AG09309 (cell line): ENCODE data around the gene CYP46A1.

Source experiments
- DNase-seq: peaks from one replicate; pipeline ENCODE4 v3.0.0-alpha.2; 2010; ENCODE audit warnings: low read depth
- H3K4me3 ChIP-seq: 2 replicates; pipeline ENCODE4 v1.5.1; 2011; ENCODE audit warnings: mild to moderate bottlenecking, low read depth, low read length, moderate library complexity; ENCODE audit not compliant: control insufficient read depth
- TF ChIP-seq, protein P1 (sequence below): IDR thresholded peaks from 2 replicates; pipeline ENCODE4 v1.5.1; 2011; ENCODE audit warnings: mild to moderate bottlenecking, low read depth, low read length, inconsistent platforms; ENCODE audit not compliant: insufficient read depth, control insufficient read depth; ENCODE audit errors: missing control alignments

Gene CYP46A1

DNA sequence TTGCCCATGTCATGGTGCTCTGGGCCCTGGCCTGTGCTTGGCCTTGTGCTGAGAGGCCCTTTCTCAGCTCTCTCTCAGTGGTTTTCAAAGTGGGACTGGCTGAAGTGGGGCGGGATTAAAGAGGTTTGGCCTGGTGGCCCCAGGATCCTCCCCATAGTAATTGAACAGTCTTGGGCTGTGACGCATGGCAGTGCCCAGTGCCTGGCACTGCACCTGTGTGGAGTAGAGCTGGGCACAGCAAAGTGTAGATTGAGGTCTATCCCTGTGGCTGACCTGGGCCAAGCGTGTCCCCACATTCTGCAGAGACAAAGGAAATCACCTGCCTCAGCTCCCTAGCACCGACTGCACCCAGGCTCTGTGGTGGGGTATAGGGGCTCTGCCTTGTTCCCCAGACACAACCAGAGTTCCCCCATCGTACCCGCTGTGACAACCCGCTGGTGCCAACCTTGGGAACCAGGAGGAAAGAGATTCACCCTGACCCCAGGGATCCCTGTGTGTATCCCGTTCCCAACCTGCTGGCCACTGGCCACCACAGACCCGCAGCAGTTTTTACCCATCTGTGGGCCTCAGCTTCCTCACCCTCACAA is 9.9 kb upstream of the CYP46A1 start:
- no peak overlapping the region for H3K4me3 ChIP-seq
- TF ChIP-seq, protein P1, sequence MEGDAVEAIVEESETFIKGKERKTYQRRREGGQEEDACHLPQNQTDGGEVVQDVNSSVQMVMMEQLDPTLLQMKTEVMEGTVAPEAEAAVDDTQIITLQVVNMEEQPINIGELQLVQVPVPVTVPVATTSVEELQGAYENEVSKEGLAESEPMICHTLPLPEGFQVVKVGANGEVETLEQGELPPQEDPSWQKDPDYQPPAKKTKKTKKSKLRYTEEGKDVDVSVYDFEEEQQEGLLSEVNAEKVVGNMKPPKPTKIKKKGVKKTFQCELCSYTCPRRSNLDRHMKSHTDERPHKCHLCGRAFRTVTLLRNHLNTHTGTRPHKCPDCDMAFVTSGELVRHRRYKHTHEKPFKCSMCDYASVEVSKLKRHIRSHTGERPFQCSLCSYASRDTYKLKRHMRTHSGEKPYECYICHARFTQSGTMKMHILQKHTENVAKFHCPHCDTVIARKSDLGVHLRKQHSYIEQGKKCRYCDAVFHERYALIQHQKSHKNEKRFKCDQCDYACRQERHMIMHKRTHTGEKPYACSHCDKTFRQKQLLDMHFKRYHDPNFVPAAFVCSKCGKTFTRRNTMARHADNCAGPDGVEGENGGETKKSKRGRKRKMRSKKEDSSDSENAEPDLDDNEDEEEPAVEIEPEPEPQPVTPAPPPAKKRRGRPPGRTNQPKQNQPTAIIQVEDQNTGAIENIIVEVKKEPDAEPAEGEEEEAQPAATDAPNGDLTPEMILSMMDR, result no peak

GRCh38 chr14:99674776-99675381 is 9.2 kb upstream of the CYP46A1 start:
- H3K4me3 ChIP-seq, result no peak overlapping the region
- TF ChIP-seq, protein P1, result no peak
- DNase-seq, result no peak

More for the DNA sequence above, 9.9 kb upstream of the CYP46A1 start:
- no peak for DNase-seq

GRCh38 chr14:99675382-99675835 is 8.7 kb upstream of the CYP46A1 start:
- DNase-seq, result no peak
- no peak overlapping the region for H3K4me3 ChIP-seq
- TF ChIP-seq, protein P1, result no peak

GRCh38 chr14:99675951-99676350 is 8.1 kb upstream of the CYP46A1 start:
- no peak overlapping the region for H3K4me3 ChIP-seq
- no peak for DNase-seq
- TF ChIP-seq, protein P1, result no peak

DNA sequence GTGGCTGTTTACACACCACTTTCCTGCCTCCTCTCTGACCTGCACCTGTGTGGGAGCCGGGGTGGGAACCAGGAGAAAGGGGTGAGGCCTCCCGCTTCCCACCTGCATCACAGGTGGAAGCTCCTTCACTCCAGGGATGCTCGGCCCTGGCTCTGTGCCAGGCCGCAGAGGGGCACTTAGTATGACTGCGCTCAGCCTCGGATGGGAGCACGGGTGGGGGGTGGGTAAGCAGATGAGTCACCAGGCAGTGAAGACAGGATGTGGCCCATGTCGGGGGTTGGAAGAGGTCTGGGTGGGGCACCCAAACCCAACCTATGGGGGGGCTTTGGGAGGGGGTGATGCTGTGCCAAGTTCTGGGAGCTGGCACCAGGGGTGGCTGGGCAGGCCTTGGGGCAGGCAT is 7.4 kb upstream of the CYP46A1 start:
- no peak for DNase-seq
- TF ChIP-seq, protein P1, result no peak
- H3K4me3 ChIP-seq, result no peak overlapping the region

- no peak for DNase-seq
- TF ChIP-seq, protein P1, result no peak
- H3K4me3 ChIP-seq, result no peak overlapping the region
These were observed 6.6 kb upstream of the CYP46A1 start for GRCh38 chr14:99677231-99678140.
